Testis (tissue), 3 donors: Measurements from ENCODE around the gene ZNF655. TPM values are rescaled to one million over a fixed set of nuclear protein-coding genes. Genes with fewer than 3 reads are reported as not detected.
"Not testable (repeated sequence)": the region's sequence is repeated elsewhere in the genome, so short reads cannot be mapped to it uniquely, and the experiment has no call there.

Source experiments
- DNase-seq: peaks from one replicate; pipeline ENCODE4 v3.0.0-alpha.2; 2019
- H3K27ac ChIP-seq, 2 donors: fragments of 200-600 bp; sonication (generic); one replicate each; pipeline ENCODE4 v1.5.1; 2019
- H3K27me3 ChIP-seq: fragments of 200-600 bp; sonication (generic); one replicate; pipeline ENCODE4 v1.5.1; 2019
- H3K36me3 ChIP-seq: fragments of 200-600 bp; sonication (generic); one replicate; pipeline ENCODE4 v1.5.1; 2017; ENCODE audit warnings: low read depth; ENCODE audit errors: missing control alignments
- H3K4me1 ChIP-seq: fragments of 200-600 bp; sonication (generic); one replicate; pipeline ENCODE4 v1.5.1; 2019
- H3K4me3 ChIP-seq, 2 donors: fragments of 200-600 bp; sonication (generic); one replicate each; pipeline ENCODE4 v1.5.1; 2017 to 2019
- H3K9me3 ChIP-seq: fragments of 200-600 bp; sonication (generic); one replicate; pipeline ENCODE4 v1.5.1; 2017
- POLR2A ChIP-seq: fragments of 450-650 bp; IDR thresholded peaks from one replicate; pipeline ENCODE4 v1.6.1; 2017; ENCODE audit warnings: antibody characterized with exemption, mild to moderate bottlenecking, moderate library complexity
- WGBS, 2 donors: methylation state at CpG; one replicate each; pipeline ENCODE4 v1.1.5; 2018; 5-methylcytosine and 5-hydroxymethylcytosine counted together
- intact Hi-C: fragments of 100-400 bp; cut with DNase I; formaldehyde crosslinking; loops from one replicate; pipeline ENCODE4 v1.15.1; 2023; ENCODE audit warnings: low total_unique reads
- polyA plus RNA-seq: library from polyadenylated mRNA; stranded (reverse); fragments of 350-450 nt; fragmentation: Illumina TruSeq; extraction: RNeasy Lipid Tissue Mini Kit (QIAGEN cat#74804); gene quantifications from one replicate; pipeline ENCODE4 v1.2.3, GENCODE V29; 2014; ENCODE audit warnings: low read depth, low replicate concordance; ENCODE audit not compliant: insufficient read depth
- total RNA-seq, 2 donors: library from RNA; depleted of rRNA; stranded (reverse); fragments of >200 nt; gene quantifications; one replicate each; pipeline ENCODE4 v1.2.3, GENCODE V29; 2016
- TF ChIP-seq, protein P1 (sequence below), 3 experiments: fragments of 450-650 bp in 2 of 3; fragments of 200-600 bp in 1 of 3; sonication (generic) in 1 of 3; IDR thresholded peaks; one replicate each; pipeline ENCODE4 v1.5.1; 2016 to 2019; ENCODE audit warnings: antibody characterized with exemption in 3 of 3, mild to moderate bottlenecking in 2 of 3, moderate library complexity in 1 of 3

ZNF655 gene
- total and polyA plus RNA-seq, 3 donors from 2014 or later = 45.9 to 149 (median 120) TPM

DNA sequence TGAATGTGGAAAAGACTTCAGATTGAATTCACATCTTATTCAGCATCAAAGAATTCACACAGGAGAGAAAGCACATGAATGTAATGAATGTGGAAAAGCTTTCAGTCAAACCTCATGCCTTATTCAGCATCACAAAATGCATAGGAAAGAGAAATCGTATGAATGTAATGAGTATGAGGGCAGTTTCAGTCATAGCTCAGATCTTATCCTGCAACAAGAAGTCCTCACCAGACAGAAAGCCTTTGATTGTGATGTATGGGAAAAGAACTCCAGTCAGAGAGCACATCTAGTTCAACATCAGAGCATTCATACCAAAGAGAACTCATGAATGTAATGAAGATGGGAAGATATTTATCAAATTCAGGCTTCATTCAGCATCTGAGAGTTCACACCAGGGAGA lies 14.8 kb downstream of the ZNF655 start:
- no peak overlapping the region for H3K4me3 ChIP-seq
- no peaks in the 10 kb centered on the region for H3K36me3 ChIP-seq
- TF ChIP-seq, protein P1, sequence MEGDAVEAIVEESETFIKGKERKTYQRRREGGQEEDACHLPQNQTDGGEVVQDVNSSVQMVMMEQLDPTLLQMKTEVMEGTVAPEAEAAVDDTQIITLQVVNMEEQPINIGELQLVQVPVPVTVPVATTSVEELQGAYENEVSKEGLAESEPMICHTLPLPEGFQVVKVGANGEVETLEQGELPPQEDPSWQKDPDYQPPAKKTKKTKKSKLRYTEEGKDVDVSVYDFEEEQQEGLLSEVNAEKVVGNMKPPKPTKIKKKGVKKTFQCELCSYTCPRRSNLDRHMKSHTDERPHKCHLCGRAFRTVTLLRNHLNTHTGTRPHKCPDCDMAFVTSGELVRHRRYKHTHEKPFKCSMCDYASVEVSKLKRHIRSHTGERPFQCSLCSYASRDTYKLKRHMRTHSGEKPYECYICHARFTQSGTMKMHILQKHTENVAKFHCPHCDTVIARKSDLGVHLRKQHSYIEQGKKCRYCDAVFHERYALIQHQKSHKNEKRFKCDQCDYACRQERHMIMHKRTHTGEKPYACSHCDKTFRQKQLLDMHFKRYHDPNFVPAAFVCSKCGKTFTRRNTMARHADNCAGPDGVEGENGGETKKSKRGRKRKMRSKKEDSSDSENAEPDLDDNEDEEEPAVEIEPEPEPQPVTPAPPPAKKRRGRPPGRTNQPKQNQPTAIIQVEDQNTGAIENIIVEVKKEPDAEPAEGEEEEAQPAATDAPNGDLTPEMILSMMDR (IDR thresholded peaks at IDR 0.05) = no peak
- no peak for TF ChIP-seq POLR2A
- no peaks in the 10 kb centered on the region for H3K9me3 ChIP-seq
- WGBS, 2 donors = 76 to 88% methylated on average over 1 of the region's 1 CpG
- intact Hi-C loops = no loop called here
- no peak for DNase-seq
- no peaks in the 10 kb centered on the region for H3K27me3 ChIP-seq
- no peaks in the 10 kb centered on the region for H3K4me1 ChIP-seq
- H3K27ac ChIP-seq = no peak overlapping the region

DNA sequence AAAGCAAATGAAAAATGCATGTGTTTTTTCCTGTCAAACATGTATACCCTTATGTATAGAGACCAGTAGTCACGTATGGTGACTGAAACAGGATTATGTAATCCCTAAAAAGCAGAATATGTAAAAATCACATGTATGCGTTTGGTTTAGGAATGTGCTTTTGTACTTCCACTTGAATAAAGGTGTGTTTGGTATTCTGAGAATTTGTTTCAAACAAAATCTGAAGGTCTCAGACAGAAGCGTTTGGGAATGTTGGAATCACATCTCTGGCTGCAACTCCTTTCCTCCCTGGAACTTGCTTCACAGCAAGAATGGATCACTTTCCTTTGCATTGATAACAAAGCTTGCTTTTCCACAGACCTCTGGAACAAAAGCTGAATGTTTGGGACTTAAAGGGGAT lies 17.8 kb downstream of the ZNF655 start:
- Histone ChIP-seq H3K36me3 (no peaks in the 10 kb centered on the region), H3K27ac (no peak overlapping the region), H3K27me3 (no peaks in the 10 kb centered on the region), H3K9me3 (no peaks in the 10 kb centered on the region), H3K4me1 (peaks cover 7% of the 10 kb centered on the region), H3K4me3 (no peak overlapping the region)
- 68 to 75% methylated on average over 3 of the region's 3 CpGs for WGBS, 2 donors
- intact Hi-C loops = no loop called here
- TF ChIP-seq POLR2A = no peak
- TF ChIP-seq, protein P1 (IDR thresholded peaks at IDR 0.05) = no peak
- no peak for DNase-seq

- 25 to 34% methylated on average over 10 of the region's 10 CpGs for WGBS, 2 donors
- DNase-seq = no peak
- Histone ChIP-seq H3K4me1 (peaks cover 7% of the 10 kb centered on the region), H3K27me3 (no peaks in the 10 kb centered on the region), H3K9me3 (no peaks in the 10 kb centered on the region), H3K4me3 (peak overlapping the region; percentile 49 to 67), H3K27ac (no peak overlapping the region), H3K36me3 (no peaks in the 10 kb centered on the region)
- intact Hi-C loops = no loop called here
- TF ChIP-seq, protein P1 (IDR thresholded peaks at IDR 0.05) = no peak
- no peak for TF ChIP-seq POLR2A
Observed at GRCh38 chr7:99579281-99579955, 21.0 kb downstream of the ZNF655 start.

DNA sequence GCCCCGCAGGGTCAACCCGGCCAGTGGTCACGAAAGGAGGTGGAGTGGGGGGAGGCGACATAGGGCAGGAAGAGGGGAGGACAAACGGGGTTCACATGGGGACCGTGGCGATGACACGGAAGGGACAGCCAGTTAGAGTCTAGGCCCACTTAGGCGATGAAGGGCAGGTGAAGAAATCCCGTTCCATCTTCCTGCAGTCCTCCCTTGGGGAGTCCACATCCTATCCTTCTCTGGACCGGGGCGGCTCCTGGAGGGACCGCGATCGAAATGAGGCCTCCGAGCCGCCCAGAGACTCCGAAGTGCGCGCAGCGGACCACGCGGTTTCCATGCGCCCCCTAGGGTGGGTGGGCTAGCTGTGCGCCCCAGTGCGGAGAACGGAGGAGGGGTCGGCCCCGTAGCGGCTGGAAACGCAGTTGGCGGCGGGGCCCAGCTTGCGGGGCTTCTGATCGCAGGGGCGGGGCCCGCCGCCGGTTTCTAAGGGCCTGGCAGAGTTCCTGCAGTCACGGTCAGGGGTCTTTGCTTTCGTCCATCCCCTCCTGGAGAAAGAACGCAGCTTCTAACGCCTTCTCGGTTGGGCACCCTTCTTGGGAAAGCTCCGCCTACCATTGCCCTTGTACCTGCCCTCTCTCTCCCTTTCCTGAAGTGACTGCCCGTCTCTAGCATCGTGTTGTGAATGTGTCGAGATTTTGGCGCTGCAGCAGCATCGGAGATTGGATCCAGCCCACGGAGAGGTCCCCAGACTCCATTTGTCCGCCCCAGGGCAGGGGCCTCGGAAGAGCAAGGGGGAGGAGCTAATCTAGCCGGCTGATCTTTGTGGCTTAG lies 21.7 kb downstream of the ZNF655 start:
- no peaks in the 10 kb centered on the region for H3K9me3 ChIP-seq
- peak overlapping the region; percentile 49 to 67 for H3K4me3 ChIP-seq
- TF ChIP-seq, protein P1 (IDR thresholded peaks at IDR 0.05) = peak in 1 of 3 experiments; percentile 19
- no peak for TF ChIP-seq POLR2A
- WGBS, 2 donors = 1 to 2% methylated on average over 36 to 53 of the region's 54 CpGs
- H3K4me1 ChIP-seq = peaks cover 7% of the 10 kb centered on the region
- DNase-seq = no peak
- H3K27ac ChIP-seq = no peak overlapping the region
- no peaks in the 10 kb centered on the region for H3K36me3 ChIP-seq
- intact Hi-C loops = no loop called here
- H3K27me3 ChIP-seq = no peaks in the 10 kb centered on the region

DNA sequence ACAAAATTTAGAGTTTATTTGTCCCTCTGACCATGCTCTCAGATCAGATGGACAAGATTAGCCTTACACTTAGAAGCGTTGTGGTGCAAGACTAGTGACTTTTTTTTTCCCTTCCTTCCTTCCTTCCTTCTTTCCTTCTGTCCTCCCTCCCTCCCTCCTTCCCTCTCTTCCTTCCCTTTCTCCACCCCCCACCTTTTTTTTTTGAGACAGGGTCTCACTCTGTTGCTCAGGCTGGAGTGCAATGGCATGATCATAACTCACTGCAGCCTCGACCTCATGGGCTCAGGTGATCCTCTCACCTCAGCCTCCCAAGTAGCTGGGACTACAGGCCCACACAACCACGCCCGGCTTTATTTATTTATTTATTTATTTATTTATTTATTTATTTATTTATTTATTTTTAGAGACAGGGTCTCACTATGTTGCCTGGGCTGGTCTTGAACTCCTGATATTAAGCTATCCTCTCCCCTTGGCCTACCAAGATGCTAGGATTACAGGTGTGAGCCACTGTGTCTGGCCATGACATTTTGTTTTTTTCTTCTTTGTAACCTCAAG lies 22.4 kb downstream of the ZNF655 start:
- 41 to 45% methylated on average over 4 of the region's 4 CpGs for WGBS, 2 donors
- H3K9me3 ChIP-seq, intact Hi-C loops, H3K36me3 ChIP-seq, H3K27me3 ChIP-seq, H3K27ac ChIP-seq, DNase-seq, H3K4me1 ChIP-seq: not testable (repeated sequence)
- peak overlapping the region; percentile 49 to 67 for H3K4me3 ChIP-seq
